Activated CD4-positive, CD25-positive, alpha-beta regulatory T cell (primary cell): ENCODE results near the gene GOLGA8N.

Experiments used
- DNase-seq, 4 experiments: peaks; one replicate each; lab custom pipeline; 2025; lab: John Stamatoyannopoulos, UW

GOLGA8N gene

DNA sequence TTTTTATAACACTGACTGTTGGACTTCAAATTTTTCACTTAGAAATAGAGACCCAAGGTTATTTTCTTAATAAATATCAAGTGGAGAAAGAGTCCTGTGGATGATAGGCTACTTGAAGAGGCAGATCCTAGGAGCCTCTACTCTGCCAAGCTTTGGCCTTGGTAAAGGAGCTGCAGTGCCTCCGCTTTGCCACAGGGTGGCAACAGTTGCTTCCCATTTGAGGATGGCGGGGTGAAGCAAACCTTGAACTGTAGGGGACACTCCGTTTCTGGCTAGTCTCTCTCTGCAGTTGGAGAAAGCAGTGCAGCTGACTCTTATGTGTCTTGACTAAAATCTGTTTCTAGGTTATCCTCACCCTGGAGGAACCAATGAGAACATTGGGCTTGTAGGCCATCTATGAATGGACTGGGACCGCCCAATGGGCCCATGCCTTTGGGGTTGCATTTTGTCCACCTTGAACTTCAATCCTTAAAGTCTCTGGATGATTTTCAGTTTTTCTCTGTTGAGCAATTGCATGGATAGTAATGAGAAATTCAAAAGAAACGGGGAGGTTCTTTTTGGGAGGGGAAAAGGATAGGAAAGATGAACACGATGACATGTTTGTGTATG is 58.1 kb downstream of the GOLGA8N start:
- DNase-seq = peak in 1 of 4 experiments; percentile 2

- no peak for DNase-seq
These were observed 58.9 kb downstream of the GOLGA8N start for GRCh38 chr15:32652178-32652577.

- no peak for DNase-seq
These were observed 62.8 kb downstream of the GOLGA8N start for GRCh38 chr15:32656091-32656490.

DNA sequence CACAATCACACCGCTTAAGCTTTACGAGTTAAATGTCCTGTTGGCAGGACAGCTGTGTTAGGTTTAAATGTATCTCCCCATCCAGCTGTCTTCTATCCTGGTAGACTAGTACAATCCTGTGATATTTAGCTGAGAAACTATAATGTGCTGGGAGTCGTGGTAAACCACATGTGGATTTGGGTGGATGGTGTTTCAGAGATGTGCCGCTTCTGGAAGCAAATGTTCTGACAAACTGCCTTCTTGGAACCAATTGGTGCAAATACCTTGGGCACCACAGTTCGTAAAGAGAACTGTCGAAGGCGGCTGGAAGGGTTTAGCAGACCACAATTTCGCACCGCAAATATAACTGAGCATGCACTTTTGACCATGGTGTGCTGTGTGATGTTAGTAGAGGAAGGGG is 63.2 kb downstream of the GOLGA8N start:
- DNase-seq = no peak
